H9 (cell line): ENCODE data around the gene SF3B3. TPM values are rescaled to one million over a fixed set of nuclear protein-coding genes. Genes with fewer than 3 reads are reported as not detected.
A peak's percentile ranks its signal among the peaks of the same experiment; 100 is the strongest.

ENCODE experiments used
- DNase-seq: peaks from one replicate; pipeline ENCODE4 v3.0.0-alpha.2; 2017
- H2AFZ ChIP-seq: one replicate; pipeline ENCODE4 v1.6.1; 2013; ENCODE audit warnings: mild to moderate bottlenecking, low read length, control low read depth, moderate library complexity
- H2AK5ac ChIP-seq: 2 replicates; pipeline ENCODE4 v1.6.1; 2013; ENCODE audit warnings: low read length, control low read depth, mixed read lengths; ENCODE audit not compliant: insufficient read length
- H2BK120ac ChIP-seq: one replicate; pipeline ENCODE4 v1.6.1; 2013; ENCODE audit warnings: low read depth, mild to moderate bottlenecking, low read length, control low read depth, inconsistent platforms; ENCODE audit not compliant: poor library complexity, severe bottlenecking
- H2BK12ac ChIP-seq: 2 replicates; pipeline ENCODE4 v1.6.1; 2013; ENCODE audit warnings: low read length, control low read depth, mixed read lengths, low read depth; ENCODE audit not compliant: insufficient read length
- H2BK15ac ChIP-seq: 2 replicates; pipeline ENCODE4 v1.6.1; 2013; ENCODE audit warnings: low read depth, low read length, control low read depth
- H2BK20ac ChIP-seq: one replicate; pipeline ENCODE4 v1.6.1; 2013; ENCODE audit warnings: low read depth, mild to moderate bottlenecking, low read length, control low read depth, inconsistent platforms; ENCODE audit not compliant: poor library complexity, severe bottlenecking
- H2BK5ac ChIP-seq: 2 replicates; pipeline ENCODE4 v1.6.1; 2013; ENCODE audit warnings: low read length, control low read depth, mixed read lengths; ENCODE audit not compliant: insufficient read length
- H3K14ac ChIP-seq: 2 replicates; pipeline ENCODE4 v1.6.1; 2013; ENCODE audit warnings: low read length, control low read depth; ENCODE audit not compliant: insufficient read depth
- H3K18ac ChIP-seq: 2 replicates; pipeline ENCODE4 v1.6.1; 2013; ENCODE audit warnings: low read depth, mild to moderate bottlenecking, mixed read lengths, low read length, control low read depth; ENCODE audit not compliant: insufficient read length
- H3K23ac ChIP-seq: 2 replicates; pipeline ENCODE4 v1.6.1; 2013; ENCODE audit warnings: low read length, control low read depth, mixed read lengths, low read depth; ENCODE audit not compliant: insufficient read length
- H3K23me2 ChIP-seq: 2 replicates; pipeline ENCODE4 v1.6.1; 2013; ENCODE audit warnings: low read depth, mild to moderate bottlenecking, mixed read lengths, low read length, control low read depth; ENCODE audit not compliant: insufficient read length, poor library complexity, severe bottlenecking
- H3K27ac ChIP-seq: 2 replicates; pipeline ENCODE4 v1.5.1; 2013; ENCODE audit warnings: low read length, control low read depth, mixed read lengths, low read depth; ENCODE audit not compliant: insufficient read length
- H3K27me3 ChIP-seq: 2 replicates; pipeline ENCODE4 v1.6.1; 2013; ENCODE audit warnings: low read length, control low read depth, inconsistent platforms; ENCODE audit not compliant: insufficient read depth
- H3K4ac ChIP-seq: 2 replicates; pipeline ENCODE4 v1.6.1; 2013; ENCODE audit warnings: low read depth, mild to moderate bottlenecking, control low read depth, inconsistent platforms, low read length, moderate library complexity
- H3K4me1 ChIP-seq: 2 replicates; pipeline ENCODE4 v1.6.1; 2013; ENCODE audit warnings: low read length, control low read depth, inconsistent platforms; ENCODE audit not compliant: insufficient read depth
- H3K4me2 ChIP-seq: 2 replicates; pipeline ENCODE4 v1.6.1; 2013; ENCODE audit warnings: low read length, control low read depth, mixed read lengths; ENCODE audit not compliant: insufficient read length, insufficient read depth
- H3K56ac ChIP-seq: 2 replicates; pipeline ENCODE4 v1.6.1; 2013; ENCODE audit warnings: low read depth, mild to moderate bottlenecking, mixed read lengths, low read length, control low read depth; ENCODE audit not compliant: insufficient read length
- H3K79me1 ChIP-seq: 2 replicates; pipeline ENCODE4 v1.6.1; 2013; ENCODE audit warnings: low read depth, mild to moderate bottlenecking, moderate library complexity, low read length, control low read depth, inconsistent platforms; ENCODE audit not compliant: insufficient read depth, poor library complexity, severe bottlenecking
- H3K79me2 ChIP-seq: 2 replicates; pipeline ENCODE4 v1.6.1; 2013; ENCODE audit warnings: low read length, control low read depth, inconsistent platforms; ENCODE audit not compliant: insufficient read depth
- H3K9ac ChIP-seq: 2 replicates; pipeline ENCODE4 v1.6.1; 2013; ENCODE audit warnings: low read length, control low read depth, mixed read lengths; ENCODE audit not compliant: insufficient read length; ENCODE audit errors: extremely low read depth
- H3K9me3 ChIP-seq: one replicate; pipeline ENCODE4 v1.6.1; 2013; ENCODE audit warnings: low read depth, low read length, inconsistent platforms; ENCODE audit not compliant: control insufficient read depth
- H3T11ph ChIP-seq: one replicate; pipeline ENCODE4 v1.6.1; 2013; ENCODE audit warnings: mild to moderate bottlenecking, low read length, control low read depth, inconsistent platforms
- H4K20me1 ChIP-seq: one replicate; pipeline ENCODE4 v1.6.1; 2013; ENCODE audit not compliant: control insufficient read depth, insufficient read length, insufficient read depth
- H4K5ac ChIP-seq: 2 replicates; pipeline ENCODE4 v1.6.1; 2013; ENCODE audit warnings: low read depth, mild to moderate bottlenecking, mixed read lengths, low read length, control low read depth; ENCODE audit not compliant: insufficient read length
- H4K8ac ChIP-seq: replicated peaks from 2 replicates; pipeline ENCODE4 v1.6.1; 2013; ENCODE audit warnings: low read length, control low read depth, mixed read lengths, low read depth; ENCODE audit not compliant: insufficient read length
- H4K91ac ChIP-seq: 2 replicates; pipeline ENCODE4 v1.6.1; 2013; ENCODE audit warnings: low read depth, mild to moderate bottlenecking, moderate library complexity, mixed read lengths, low read length, control low read depth; ENCODE audit not compliant: insufficient read length
- H3K27ac Mint-ChIP-seq, 3 experiments: 2 replicates in 2 of 3; 3 replicates in 1 of 3; pipeline ENCODE4 v1.8.0; 2020 to 2021; ENCODE audit warnings: mixed read lengths in 3 of 3, mild to moderate bottlenecking in 1 of 3, moderate library complexity in 1 of 3
- H3K27me3 Mint-ChIP-seq: 2 replicates; pipeline ENCODE4 v1.8.0; 2021; ENCODE audit warnings: low read depth, mild to moderate bottlenecking, moderate library complexity, mixed read lengths
- H3K36me3 Mint-ChIP-seq, 3 experiments: 2 replicates in 2 of 3; 3 replicates in 1 of 3; pipeline ENCODE4 v1.8.0; 2020 to 2021; ENCODE audit warnings: low read depth in 3 of 3, mixed read lengths in 3 of 3; ENCODE audit not compliant: insufficient read depth in 1 of 3
- H3K4me1 Mint-ChIP-seq, 2 experiments: 2 replicates each; pipeline ENCODE4 v1.8.0; 2020; ENCODE audit warnings: mixed read lengths in 2 of 2
- H3K4me3 Mint-ChIP-seq, 2 experiments: 2 replicates in 1 of 2; 3 replicates in 1 of 2; pipeline ENCODE4 v1.8.0; 2020 to 2021; ENCODE audit warnings: mild to moderate bottlenecking in 2 of 2, mixed read lengths in 2 of 2, moderate library complexity in 1 of 2
- H3K9me3 Mint-ChIP-seq, 2 experiments: 2 replicates in 1 of 2; 3 replicates in 1 of 2; pipeline ENCODE4 v1.8.0; 2020; ENCODE audit warnings: mild to moderate bottlenecking in 2 of 2, mixed read lengths in 2 of 2, moderate library complexity in 1 of 2
- CTCF ChIP-seq: fragments of 200-600 bp; sonication (generic); conservative IDR thresholded peaks from 3 replicates; pipeline ENCODE4 v1.8.0; 2021; ENCODE audit warnings: antibody characterized with exemption, mild to moderate bottlenecking
- WGBS: extraction: QIAGEN DNeasy Blood & Tissue Kit; methylation state at CpG from one replicate; pipeline ENCODE4 v1.1.7; 2013; ENCODE audit warnings: missing lambda C conversion rate, low lambda C conversion rate, mixed read lengths; ENCODE audit not compliant: insufficient read length; ENCODE audit errors: extremely low coverage; 5-methylcytosine and 5-hydroxymethylcytosine counted together
- total RNA-seq: library from RNA; stranded (reverse); gene quantifications from 2 replicates; pipeline ENCODE4 v1.2.1, GENCODE V29; 2021

The SF3B3 gene
- total RNA-seq, 1 experiment from 2014 or later: 493 TPM

DNA sequence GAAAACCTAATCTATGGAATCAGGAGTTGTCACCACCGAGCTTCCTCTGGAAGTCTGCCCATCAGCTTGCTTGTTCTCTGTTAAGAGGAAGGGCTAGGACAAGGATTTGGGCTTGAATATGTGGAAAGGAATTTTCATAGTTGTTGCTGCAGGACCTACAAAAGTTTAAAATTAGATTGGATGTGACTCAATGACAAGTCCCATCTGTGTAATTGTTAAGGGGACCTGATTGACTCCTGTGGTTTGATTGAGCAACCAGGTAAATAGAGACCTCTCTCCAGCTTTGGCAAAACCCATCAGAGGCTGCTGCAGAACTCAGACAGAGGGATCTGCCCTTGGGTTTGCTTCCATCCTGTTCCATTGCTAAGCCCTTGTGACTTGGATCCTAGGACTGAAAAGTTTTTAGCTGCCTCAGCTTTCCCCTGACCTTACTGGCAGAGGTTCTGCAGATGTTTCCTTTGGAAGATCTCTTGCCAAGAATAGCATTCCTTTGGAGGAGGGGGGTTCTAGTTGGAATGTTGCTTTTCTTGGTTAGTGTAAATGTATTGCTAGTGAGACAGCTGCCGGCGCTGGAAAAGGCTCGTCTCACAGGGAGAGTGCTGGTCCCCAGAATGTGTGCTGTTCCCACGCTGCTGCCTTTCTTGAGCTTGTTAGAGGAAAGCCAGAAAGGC is 50.0 kb downstream of the SF3B3 start:
- Histone ChIP-seq H3K9ac (no peak overlapping the region), H4K20me1 (no peaks in the 10 kb centered on the region), H2BK120ac (no peak overlapping the region), H2AFZ (no peak overlapping the region), H3K27me3 (no peaks in the 10 kb centered on the region), H3K23ac (no peak overlapping the region), H3K18ac (no peak overlapping the region), H2BK20ac (no peak overlapping the region), H3K4me1 (no peaks in the 10 kb centered on the region), H3K79me1 (peaks cover 4% of the 10 kb centered on the region), H4K8ac (no peak overlapping the region), H4K5ac (no peak overlapping the region), H2BK15ac (no peak overlapping the region), H3K9me3 (no peaks in the 10 kb centered on the region), H4K91ac (no peak overlapping the region), H3K4ac (no peak overlapping the region), H3K27ac (no peak overlapping the region), H3K4me2 (no peak overlapping the region), H3K14ac (no peak overlapping the region), H2BK5ac (no peak overlapping the region), H3K79me2 (no peaks in the 10 kb centered on the region), H2AK5ac (no peak overlapping the region), H3K56ac (no peak overlapping the region), H2BK12ac (no peak overlapping the region), H3K23me2 (no peaks in the 10 kb centered on the region), H3T11ph (no peak overlapping the region)
- Mint-ChIP-seq H3K9me3 (no peaks in the 10 kb centered on the region), H3K36me3 (peaks cover 40 to 69% (median 53%) of the 10 kb centered on the region in 3 experiments), H3K27me3 (no peaks in the 10 kb centered on the region), H3K27ac (peak overlapping the region; percentile 66 to 94 (median 75); a peak in 5 of 7 replicates), H3K4me3 (no peak overlapping the region), H3K4me1 (peaks cover 15 to 16% of the 10 kb centered on the region in 2 experiments)
- TF ChIP-seq CTCF: no peak
- no peak for DNase-seq
- WGBS: no CpG with 5 or more reads among the region's 5 CpGs
